ENCODE measurements around the gene DYNC1I1.

DYNC1I1 gene

DNA sequence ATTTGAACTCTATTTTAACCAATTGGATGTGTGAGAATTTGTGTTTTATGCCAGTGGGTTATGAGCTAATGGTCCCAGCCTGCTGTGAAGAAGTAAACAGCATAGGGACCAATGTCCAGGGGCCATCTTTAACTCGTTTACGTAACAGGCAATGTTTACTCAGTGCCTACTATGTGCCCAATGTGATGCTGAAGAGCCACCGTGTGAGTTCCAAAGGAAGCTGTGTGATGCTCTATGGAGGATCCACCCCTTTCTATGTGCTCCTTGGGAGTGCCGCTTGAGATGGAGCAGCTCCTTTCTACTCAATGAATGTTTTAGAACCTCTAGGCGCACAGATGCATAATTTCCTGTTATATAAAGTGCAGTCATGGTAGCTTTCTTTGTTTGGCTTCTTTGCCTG lies 21.3 kb downstream of the DYNC1I1 start:
- DNase-seq: no peak

GRCh38 chr7:95794917-95795515 lies 22.7 kb downstream of the DYNC1I1 start:
- peak; percentile 15 to 73 for DNase-seq

- DNase-seq: no peak
Measured at GRCh38 chr7:95796617-95797016, 24.3 kb downstream of the DYNC1I1 start.

DNA sequence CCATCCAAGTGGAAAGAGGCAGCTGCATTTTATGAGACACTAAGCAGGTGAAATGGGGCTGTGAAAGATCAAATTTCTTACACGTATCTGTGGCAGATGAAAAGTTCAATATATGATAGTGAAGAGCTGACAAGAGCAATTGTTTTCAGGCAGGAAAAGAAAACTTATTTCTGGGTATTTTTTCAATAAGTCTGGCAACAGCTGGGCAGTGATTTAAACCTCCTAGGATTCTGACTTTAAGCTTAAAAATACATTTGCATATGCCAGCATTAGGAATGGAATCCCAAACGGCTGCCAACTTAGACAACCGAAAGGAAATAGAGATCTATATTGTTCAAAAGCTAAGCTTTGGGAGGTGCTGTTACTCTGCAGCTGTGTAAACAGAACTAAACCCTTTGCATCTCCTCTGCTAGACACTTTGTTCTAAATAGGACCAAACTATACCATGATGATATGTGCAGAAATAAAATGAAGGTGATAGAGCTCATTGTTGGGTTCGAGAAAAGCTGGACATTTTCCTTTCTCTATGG lies 26.1 kb downstream of the DYNC1I1 start:
- DNase-seq: peak; percentile 91 to 94

GRCh38 chr7:95800787-95801186 lies 28.4 kb downstream of the DYNC1I1 start:
- DNase-seq: no peak

DNA sequence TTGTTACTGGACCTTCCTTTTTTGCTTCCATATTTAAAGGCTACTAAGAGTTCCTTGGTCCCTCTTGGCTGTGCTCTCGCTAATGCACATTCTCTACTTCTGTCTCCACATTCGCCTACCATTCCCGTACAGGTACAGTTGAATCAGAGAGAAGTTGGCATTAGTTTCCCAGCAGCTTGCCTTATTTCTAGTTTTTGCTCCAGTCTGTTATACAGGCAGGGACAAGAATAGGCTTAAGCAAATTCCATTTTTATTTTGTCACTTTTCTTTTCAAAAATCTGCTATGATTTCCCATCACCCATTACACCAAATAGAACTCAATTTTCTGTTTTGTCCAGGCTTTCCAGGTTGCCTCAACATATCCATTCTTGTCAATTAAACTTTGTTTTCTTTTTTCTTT lies 29.9 kb downstream of the DYNC1I1 start:
- no peak for DNase-seq

DNA sequence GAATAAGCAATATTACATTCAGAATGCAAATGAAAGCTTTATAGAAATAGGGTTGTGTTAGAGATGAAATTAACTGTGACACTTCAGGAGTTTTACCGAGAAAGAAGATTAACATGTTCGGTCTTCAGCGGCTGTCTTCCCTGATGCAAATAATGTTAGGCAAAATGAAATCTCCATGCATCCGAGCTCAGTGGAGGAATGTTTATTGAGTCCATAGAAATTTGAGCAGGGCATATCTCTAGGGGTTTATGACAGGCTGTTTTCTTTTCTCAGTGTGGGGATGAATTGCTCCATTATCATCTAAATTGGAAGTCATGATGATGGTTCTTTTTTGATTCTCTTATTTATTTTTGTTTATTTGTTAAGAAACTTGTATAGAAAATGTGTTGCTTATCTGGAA lies 31.7 kb downstream of the DYNC1I1 start:
- DNase-seq: peak; percentile 84 to 85

GRCh38 chr7:95805909-95806308 lies 33.6 kb downstream of the DYNC1I1 start:
- no peak for DNase-seq

- no peak for DNase-seq
Measured at GRCh38 chr7:95808396-95808795, 36.0 kb downstream of the DYNC1I1 start.

DNA sequence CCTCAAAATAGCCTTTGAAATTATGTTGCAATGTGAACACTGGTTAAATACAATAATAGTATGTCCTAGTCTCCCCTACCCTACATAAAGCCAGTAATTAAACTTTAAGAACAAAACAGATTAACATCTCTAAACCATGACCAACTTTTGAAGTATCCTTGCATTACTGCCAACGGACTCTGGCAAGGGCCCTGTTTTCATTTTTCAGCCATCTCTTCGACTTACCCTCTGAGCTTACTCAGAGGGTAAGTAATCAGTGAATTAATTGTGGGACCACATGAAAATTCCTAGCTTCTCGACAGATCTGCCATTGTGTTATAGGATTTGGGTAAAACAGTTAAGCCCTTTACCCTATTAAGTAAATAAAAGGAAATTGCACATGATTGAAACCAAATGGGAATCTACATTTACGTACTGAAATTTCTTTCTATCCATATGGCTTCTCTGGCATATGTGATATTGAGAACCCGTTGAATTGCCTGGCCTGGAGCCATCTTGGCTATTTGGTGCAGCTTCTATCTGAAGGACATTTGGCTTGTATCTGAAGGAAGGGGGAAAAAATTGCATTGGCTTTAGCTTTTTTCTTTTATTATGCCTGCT lies 39.6 kb downstream of the DYNC1I1 start:
- DNase-seq: no peak

DNA sequence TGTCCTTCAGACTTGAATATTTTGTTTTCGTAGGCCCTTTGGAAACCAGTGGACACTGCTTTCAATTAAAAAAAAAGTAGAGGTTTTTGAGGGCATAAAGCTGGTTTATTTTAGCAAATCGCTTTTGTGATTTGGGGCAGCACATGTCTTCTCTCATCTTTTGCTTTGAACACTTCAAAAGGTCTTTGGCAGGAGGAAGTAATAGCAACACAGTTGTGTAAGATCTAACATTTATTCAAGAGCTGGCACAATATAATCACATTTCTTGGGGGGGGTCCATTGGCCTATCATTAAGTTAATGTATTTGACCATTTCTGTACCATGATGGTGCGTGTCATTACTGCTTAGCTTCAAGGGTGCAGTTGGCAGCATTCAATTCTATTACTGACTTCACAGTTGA lies 42.4 kb downstream of the DYNC1I1 start:
- no peak for DNase-seq

- DNase-seq: no peak
Measured at GRCh38 chr7:95817866-95818640, 45.7 kb downstream of the DYNC1I1 start.

GRCh38 chr7:95820778-95821177 lies 48.4 kb downstream of the DYNC1I1 start:
- no peak for DNase-seq

DNA sequence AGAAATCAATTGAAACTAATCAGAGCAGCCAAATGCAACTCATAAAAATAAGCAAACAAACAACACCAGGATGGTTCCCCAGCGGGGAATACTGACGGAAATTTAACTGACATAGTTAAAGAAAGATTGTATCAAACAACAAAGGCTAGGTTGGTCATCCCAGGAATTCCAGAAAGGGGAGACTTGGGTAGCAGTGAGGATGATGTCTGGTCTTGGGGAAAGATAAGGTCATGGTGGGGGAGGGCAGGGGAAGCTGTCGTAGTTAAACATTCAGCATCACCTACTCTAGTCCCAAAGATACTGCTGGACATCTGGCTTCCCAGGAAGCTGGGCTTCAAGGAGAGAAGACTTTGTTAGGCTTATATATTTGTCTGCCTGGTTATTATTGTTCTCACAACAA lies 50.4 kb downstream of the DYNC1I1 start:
- no peak for DNase-seq

DNA sequence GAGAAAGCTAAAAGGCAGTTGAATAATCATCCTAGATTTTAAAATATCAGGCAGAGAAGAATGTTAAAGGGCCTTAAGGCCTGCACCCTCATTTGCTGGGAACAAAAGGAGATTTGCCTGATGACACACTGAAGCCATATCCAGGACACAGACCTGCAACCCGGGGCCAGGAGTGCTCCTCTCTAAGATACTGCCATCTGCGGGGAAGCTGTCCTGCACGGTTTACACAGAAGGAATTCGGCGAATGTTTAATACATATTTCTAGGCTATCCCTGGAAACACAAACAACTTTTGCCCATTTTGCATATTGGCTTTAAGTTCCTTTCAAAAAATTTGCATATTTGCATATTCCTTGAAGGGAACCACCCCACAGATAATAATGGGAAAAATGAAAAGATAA lies 52.3 kb downstream of the DYNC1I1 start:
- DNase-seq: peak; percentile 81 to 92

DNA sequence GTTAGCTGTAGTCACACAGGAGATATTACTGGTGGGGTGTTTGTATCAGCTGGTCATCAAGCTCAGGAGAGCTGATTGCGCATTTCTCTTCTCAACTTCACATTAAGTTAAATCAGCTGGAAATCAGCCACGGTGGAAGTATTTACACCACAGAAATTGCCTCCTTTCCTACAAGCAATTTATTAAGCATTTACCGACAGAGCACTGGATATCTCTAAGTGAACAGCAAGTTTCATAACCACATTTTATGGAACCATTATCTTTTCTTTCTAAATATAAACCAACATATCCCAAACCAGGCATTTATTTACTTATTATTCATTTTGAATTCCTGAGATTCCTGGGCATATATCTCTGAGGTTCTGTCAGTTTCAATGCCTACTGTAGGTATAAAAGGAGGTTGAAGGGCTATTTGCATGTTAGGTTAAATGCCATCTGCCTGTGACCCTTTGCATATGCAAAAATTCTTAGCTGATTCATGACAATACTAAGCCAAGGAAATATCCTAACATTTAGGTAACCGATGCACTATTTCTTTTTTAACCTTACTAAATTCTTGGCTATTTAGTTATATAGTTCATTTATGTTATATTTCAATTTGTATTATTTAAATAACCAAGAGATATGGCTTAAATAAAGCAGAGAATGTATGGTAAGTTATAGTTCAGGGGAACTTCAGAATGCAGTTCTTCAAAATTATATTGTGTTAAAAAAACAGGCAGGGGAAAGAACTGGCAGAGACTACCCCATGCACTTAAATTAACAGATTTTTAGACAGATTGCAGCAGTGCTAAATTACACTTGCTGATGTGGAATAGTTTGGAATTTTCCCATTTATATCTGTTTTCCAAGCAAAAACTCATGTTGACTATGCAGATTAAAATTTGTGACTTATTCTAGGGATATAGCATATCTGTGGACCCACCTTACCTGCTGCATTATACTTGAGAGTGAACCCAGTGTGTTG lies 56.8 kb downstream of the DYNC1I1 start:
- DNase-seq: peak; percentile 82 to 92

DNA sequence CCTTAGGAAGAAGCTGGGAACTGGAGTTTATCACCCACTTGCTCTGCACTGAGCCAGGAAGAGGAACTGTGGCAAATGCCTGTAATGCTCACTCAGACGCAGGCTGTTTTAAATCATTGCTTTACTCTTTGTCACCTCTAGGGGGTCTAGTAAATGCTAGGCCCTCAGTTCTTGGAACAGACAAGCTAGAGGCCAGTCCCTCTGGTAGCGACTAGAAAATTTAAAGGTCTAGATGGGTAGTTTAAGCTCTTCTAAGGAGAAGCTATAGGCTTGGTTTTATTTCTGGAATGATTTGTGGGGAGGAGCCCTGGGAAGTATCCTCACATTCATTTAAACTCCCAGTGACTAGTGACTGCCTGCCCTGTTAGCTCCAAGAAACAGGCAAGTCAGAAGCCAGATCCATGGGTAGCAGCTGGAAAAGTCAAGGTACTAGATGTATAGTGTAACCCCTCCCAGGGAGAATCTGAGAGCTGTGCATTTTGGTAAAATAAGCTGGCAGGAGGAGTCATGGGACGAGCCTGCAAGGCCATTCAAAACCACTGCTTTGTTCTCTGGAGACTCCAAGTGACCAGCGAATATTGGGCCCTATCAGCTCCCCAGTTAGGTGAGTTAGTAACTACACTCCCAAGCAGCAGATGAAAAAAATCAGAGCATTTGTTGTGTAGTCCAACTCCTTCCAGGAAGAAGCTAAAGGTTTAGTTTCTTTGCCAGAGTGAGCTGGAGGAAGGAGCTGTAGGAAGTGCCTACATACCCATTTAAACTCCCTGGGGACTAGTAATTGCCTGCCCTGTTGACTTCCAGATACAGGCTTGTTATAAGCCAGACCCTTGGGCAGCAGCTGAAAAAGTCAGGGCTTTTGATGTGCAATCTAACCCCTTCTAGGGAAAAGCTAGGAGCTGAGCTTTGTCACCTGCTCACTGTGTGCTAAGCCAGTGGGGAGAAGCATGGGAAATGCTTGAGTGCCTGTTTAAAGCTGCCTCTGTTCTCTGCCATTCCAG lies 68.9 kb downstream of the DYNC1I1 start:
- DNase-seq: peak in 1 of 2 experiments; percentile 22

DNA sequence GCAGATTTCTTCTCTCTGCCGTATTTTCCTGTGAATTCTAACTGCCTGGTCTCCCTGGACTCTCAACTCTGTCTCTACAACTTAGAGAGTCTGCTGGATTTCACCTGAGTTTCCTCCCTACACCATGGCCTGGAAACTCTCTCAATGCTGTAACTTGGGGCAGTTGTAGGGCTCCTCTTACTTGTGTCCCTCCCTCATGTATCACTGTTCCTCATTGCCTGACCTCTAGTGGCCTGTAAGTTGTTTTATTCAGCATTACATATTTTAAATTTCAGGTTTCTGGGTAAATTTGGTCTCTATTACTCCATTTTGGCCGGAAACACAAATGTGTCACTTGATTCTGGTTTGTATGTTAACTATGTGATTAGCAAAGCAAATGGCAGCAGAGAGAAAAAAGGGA lies 70.9 kb downstream of the DYNC1I1 start:
- DNase-seq: peak; percentile 3 to 11

DNA sequence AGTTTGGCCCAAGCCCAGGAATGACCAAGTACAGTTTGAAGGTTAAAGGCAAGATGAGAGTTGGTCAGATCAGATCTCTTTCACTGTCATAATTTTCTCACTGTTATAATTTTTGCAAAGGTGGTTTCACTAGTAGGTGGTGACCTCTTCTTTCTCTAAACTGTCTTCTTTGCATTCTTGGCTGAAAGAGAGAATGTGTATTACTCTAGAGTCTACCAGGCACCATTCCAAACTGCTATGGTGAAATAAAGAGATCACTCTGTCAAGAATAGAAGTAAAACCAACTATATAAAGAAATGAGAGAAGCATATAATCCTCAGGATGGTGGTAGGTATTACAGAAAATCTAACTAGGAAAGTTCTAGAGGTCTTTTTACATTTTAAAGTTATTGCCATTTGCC lies 72.7 kb downstream of the DYNC1I1 start:
- no peak for DNase-seq

DNA sequence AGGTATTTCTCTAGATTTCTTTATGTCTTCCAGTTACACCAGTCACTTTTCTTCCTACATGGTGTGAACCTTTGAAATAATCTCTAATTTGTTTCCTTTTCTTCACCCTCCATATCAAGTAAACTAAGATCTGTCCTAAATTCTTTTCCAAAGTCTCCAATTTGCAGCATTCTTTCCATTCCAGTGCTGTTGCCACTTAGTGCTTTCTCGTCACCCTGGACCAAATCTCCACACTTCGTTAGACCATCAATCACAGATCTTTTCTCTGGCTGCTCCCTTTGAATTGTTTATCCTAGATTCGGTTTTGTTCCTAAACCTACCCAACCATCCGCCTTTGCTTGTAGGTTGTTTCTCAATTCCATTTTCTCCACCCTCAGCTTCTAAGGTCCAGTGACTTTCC lies 74.7 kb downstream of the DYNC1I1 start:
- DNase-seq: no peak

DNA sequence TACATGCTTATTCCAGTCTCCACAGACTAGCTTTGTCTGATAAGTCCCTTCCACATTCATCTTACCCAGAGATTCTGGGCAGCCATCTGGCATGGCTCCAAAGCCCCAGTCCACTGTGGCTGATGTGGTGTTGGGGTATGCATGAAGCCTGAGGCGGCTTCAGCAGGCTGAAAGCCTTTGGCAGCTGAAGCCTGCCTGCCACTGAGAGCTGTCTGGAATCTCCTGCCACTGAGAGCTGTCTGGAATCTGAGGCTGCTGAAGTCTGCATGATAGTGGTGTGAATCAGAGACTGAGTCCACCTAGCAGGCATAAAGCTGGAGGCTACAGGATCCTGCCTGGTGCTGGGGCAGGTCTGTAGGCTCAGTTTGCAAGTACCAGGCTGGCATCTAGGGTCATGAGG lies 87.1 kb downstream of the DYNC1I1 start:
- DNase-seq: no peak

GRCh38 chr7:95861041-95861440 lies 88.7 kb downstream of the DYNC1I1 start:
- DNase-seq: no peak
